NCI-H2227 treated with DMSO at 0.1 percent for 48 hours (cell line): ENCODE measurements around the gene WNT7B.

Experiments
- DNase-seq: peaks from one replicate; lab custom pipeline; 2025; lab: John Stamatoyannopoulos, UW

Gene WNT7B

GRCh38 chr22:45927059-45927458, 49.9 kb downstream of the WNT7B start:
- DNase-seq: no peak

GRCh38 chr22:45926433-45926832, 50.5 kb downstream of the WNT7B start:
- no peak for DNase-seq

- no peak for DNase-seq
Measured at GRCh38 chr22:45925811-45926351, 51.1 kb downstream of the WNT7B start.

- no peak for DNase-seq
Measured at GRCh38 chr22:45923835-45924234, 53.1 kb downstream of the WNT7B start.

GRCh38 chr22:45923212-45923611, 53.8 kb downstream of the WNT7B start:
- no peak for DNase-seq

- DNase-seq: no peak
Measured at GRCh38 chr22:45922661-45923060, 54.3 kb downstream of the WNT7B start.

- no peak for DNase-seq
Measured at GRCh38 chr22:45922256-45922655, 54.7 kb downstream of the WNT7B start.

- DNase-seq: no peak
Measured at GRCh38 chr22:45919504-45920286, 57.3 kb downstream of the WNT7B start.

GRCh38 chr22:45918459-45919370, 58.2 kb downstream of the WNT7B start:
- no peak for DNase-seq

GRCh38 chr22:45917700-45918458, 59.1 kb downstream of the WNT7B start:
- DNase-seq: no peak

- DNase-seq: no peak
Measured at GRCh38 chr22:45917146-45917545, 59.8 kb downstream of the WNT7B start.

- no peak for DNase-seq
Measured at GRCh38 chr22:45916515-45916914, 60.4 kb downstream of the WNT7B start.

- DNase-seq: no peak
Measured at GRCh38 chr22:45915841-45916240, 61.1 kb downstream of the WNT7B start.

- DNase-seq: no peak
Measured at GRCh38 chr22:45915151-45915550, 61.8 kb downstream of the WNT7B start.

- DNase-seq: no peak
Measured at GRCh38 chr22:45914309-45914708, 62.7 kb downstream of the WNT7B start.

GRCh38 chr22:45912910-45913309, 64.1 kb downstream of the WNT7B start:
- no peak for DNase-seq

GRCh38 chr22:45911601-45912271, 65.2 kb downstream of the WNT7B start:
- no peak for DNase-seq

- no peak for DNase-seq
Measured at GRCh38 chr22:45910928-45911467, 66.0 kb downstream of the WNT7B start.

- no peak for DNase-seq
Measured at GRCh38 chr22:45908961-45909360, 68.0 kb downstream of the WNT7B start.

GRCh38 chr22:45907996-45908395, 69.0 kb downstream of the WNT7B start:
- no peak for DNase-seq

- DNase-seq: no peak
Measured at GRCh38 chr22:45907378-45907777, 69.6 kb downstream of the WNT7B start.
